HG02642 (cell line): Measurements from ENCODE around the gene BAIAP2.

Experiments used
- ATAC-seq: cut with Tn5 transposase; IDR thresholded peaks from one replicate; pipeline ENCODE4 v1.9.1; 2021; ENCODE audit warnings: mild to moderate bottlenecking; ENCODE audit not compliant: unreplicated experiment, poor library complexity

The BAIAP2 gene

GRCh38 chr17:81119223-81120148, 84.5 kb downstream of the BAIAP2 start:
- ATAC-seq = no peak

GRCh38 chr17:81120149-81120484, 85.2 kb downstream of the BAIAP2 start:
- no peak for ATAC-seq

GRCh38 chr17:81120695-81121621, 86.0 kb downstream of the BAIAP2 start:
- ATAC-seq = no peak

- no peak for ATAC-seq
Measured at GRCh38 chr17:81121841-81122733, 87.1 kb downstream of the BAIAP2 start.

GRCh38 chr17:81123052-81124048, 88.4 kb downstream of the BAIAP2 start:
- ATAC-seq = no peak

- no peak for ATAC-seq
Measured at GRCh38 chr17:81124377-81124776, 89.4 kb downstream of the BAIAP2 start.

- no peak for ATAC-seq
Measured at GRCh38 chr17:81125573-81126081, 90.7 kb downstream of the BAIAP2 start.

- ATAC-seq = no peak
Measured at GRCh38 chr17:81126281-81127132, 91.6 kb downstream of the BAIAP2 start.

GRCh38 chr17:81127133-81127455, 92.1 kb downstream of the BAIAP2 start:
- no peak for ATAC-seq

GRCh38 chr17:81127526-81128177, 92.7 kb downstream of the BAIAP2 start:
- ATAC-seq = no peak

GRCh38 chr17:81128338-81128737, 93.4 kb downstream of the BAIAP2 start:
- ATAC-seq = no peak

GRCh38 chr17:81128774-81129173, 93.8 kb downstream of the BAIAP2 start:
- ATAC-seq = no peak

GRCh38 chr17:81129289-81129688, 94.3 kb downstream of the BAIAP2 start:
- no peak for ATAC-seq

- ATAC-seq = no peak
Measured at GRCh38 chr17:81129711-81130367, 94.9 kb downstream of the BAIAP2 start.

- no peak for ATAC-seq
Measured at GRCh38 chr17:81130385-81131361, 95.7 kb downstream of the BAIAP2 start.
